ENCODE measurements around the gene TMEM221. TPM values are rescaled to one million over a fixed set of nuclear protein-coding genes. Genes with fewer than 3 reads are reported as not detected.

Gene TMEM221
- total and polyA plus RNA-seq, 9 of the 15 experiments (the other 6 are each of a cell fraction or from before 2014, with no cell fraction given): 0.06 to 0.35 TPM; not detected in 7

DNA sequence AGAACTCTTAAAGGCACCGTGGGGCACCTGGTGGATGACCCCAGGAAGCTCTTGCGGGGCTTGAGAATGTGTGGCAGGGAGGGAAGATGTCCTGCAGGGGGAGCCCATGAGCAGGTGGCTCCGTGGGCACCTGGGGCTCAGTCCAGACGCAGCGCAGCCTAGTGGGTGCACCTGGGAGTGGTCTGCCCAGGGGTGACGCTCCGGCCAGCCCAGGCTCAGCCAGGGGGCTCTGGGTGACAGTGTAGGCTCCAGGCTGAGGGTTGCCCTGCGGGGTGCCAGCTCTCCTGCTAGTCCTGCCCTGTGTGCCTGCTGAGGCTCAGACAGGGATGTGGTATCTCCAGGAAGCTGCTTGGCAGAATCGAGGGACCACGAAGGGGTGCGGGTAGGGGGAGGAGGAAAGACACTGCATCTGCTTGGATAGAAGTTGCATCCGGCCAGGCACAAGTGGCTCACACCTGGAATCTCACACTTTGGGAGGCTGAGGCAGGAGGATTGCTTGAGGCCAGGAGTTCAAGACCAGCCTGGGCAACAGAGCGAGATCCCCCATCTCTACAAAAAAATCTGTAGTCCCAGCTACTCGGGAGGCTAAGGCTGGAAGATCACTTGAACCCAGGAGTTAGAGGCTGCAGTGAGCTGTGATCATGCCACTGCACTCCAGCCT is 48.0 kb upstream of the TMEM221 start (continued):
- TF ChIP-seq ZNF384 (IDR thresholded peaks at IDR 0.05; ENCODE audit: low read depth, low read length) (peak; percentile 18; the same call in 1 of the 2 replicates), ZNF12 (CRISPR knock-in tag; IDR thresholded peaks at IDR 0.05) (no peak), MTA3 (IDR thresholded peaks at IDR 0.05; ENCODE audit: borderline replicate concordance) (peak; percentile 60; the same call in 1 of the 2 replicates), GABPB1 (CRISPR knock-in tag; IDR thresholded peaks at IDR 0.05) (0 out of 2 replicates have a peak, but pooled peaks have one; percentile 40), SREBF2 (CRISPR knock-in tag; IDR thresholded peaks at IDR 0.05) (no peak), U2AF1 (optimal IDR thresholded peaks at IDR 0.05; ENCODE audit: low read depth, low read length) (no peak), DDX20 (tag; IDR thresholded peaks at IDR 0.05; ENCODE audit: low read depth) (no peak), IFI16 (CRISPR knock-in tag; IDR thresholded peaks at IDR 0.05) (no peak), ZNF263 (CRISPR knock-in tag; IDR thresholded peaks at IDR 0.05; ENCODE audit: borderline replicate concordance) (peak; percentile 33; the same call in 1 of the 2 replicates), HMG20A (CRISPR knock-in tag; conservative IDR thresholded peaks at IDR 0.05) (no peak), TEAD1 (CRISPR knock-in tag; IDR thresholded peaks at IDR 0.05) (peak in 1 of 2 experiments; percentile 84; a peak in 2 of 4 replicates), CBFA2T2 (conservative IDR thresholded peaks at IDR 0.05) (no peak)
- TF ChIP-seq, protein P1, sequence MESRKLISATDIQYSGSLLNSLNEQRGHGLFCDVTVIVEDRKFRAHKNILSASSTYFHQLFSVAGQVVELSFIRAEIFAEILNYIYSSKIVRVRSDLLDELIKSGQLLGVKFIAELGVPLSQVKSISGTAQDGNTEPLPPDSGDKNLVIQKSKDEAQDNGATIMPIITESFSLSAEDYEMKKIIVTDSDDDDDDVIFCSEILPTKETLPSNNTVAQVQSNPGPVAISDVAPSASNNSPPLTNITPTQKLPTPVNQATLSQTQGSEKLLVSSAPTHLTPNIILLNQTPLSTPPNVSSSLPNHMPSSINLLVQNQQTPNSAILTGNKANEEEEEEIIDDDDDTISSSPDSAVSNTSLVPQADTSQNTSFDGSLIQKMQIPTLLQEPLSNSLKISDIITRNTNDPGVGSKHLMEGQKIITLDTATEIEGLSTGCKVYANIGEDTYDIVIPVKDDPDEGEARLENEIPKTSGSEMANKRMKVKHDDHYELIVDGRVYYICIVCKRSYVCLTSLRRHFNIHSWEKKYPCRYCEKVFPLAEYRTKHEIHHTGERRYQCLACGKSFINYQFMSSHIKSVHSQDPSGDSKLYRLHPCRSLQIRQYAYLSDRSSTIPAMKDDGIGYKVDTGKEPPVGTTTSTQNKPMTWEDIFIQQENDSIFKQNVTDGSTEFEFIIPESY (CRISPR knock-in tag; IDR thresholded peaks at IDR 0.05): peak; percentile 55; the same call in 1 of the 2 replicates
- TF ChIP-seq, protein P2, sequence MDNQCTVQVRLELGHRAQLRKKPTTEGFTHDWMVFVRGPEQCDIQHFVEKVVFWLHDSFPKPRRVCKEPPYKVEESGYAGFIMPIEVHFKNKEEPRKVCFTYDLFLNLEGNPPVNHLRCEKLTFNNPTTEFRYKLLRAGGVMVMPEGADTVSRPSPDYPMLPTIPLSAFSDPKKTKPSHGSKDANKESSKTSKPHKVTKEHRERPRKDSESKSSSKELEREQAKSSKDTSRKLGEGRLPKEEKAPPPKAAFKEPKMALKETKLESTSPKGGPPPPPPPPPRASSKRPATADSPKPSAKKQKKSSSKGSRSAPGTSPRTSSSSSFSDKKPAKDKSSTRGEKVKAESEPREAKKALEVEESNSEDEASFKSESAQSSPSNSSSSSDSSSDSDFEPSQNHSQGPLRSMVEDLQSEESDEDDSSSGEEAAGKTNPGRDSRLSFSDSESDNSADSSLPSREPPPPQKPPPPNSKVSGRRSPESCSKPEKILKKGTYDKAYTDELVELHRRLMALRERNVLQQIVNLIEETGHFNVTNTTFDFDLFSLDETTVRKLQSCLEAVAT (IDR thresholded peaks at IDR 0.05): peak in 1 of 2 experiments; percentile 93; a peak in 2 of 4 replicates
- TF ChIP-seq, protein P3, sequence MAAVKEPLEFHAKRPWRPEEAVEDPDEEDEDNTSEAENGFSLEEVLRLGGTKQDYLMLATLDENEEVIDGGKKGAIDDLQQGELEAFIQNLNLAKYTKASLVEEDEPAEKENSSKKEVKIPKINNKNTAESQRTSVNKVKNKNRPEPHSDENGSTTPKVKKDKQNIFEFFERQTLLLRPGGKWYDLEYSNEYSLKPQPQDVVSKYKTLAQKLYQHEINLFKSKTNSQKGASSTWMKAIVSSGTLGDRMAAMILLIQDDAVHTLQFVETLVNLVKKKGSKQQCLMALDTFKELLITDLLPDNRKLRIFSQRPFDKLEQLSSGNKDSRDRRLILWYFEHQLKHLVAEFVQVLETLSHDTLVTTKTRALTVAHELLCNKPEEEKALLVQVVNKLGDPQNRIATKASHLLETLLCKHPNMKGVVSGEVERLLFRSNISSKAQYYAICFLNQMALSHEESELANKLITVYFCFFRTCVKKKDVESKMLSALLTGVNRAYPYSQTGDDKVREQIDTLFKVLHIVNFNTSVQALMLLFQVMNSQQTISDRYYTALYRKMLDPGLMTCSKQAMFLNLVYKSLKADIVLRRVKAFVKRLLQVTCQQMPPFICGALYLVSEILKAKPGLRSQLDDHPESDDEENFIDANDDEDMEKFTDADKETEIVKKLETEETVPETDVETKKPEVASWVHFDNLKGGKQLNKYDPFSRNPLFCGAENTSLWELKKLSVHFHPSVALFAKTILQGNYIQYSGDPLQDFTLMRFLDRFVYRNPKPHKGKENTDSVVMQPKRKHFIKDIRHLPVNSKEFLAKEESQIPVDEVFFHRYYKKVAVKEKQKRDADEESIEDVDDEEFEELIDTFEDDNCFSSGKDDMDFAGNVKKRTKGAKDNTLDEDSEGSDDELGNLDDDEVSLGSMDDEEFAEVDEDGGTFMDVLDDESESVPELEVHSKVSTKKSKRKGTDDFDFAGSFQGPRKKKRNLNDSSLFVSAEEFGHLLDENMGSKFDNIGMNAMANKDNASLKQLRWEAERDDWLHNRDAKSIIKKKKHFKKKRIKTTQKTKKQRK (IDR thresholded peaks at IDR 0.05; ENCODE audit: borderline replicate concordance, low read depth, low read length): no peak

All from K562 (cell line).